ENCODE results near the gene NMRK1. TPM values are rescaled to one million over a fixed set of nuclear protein-coding genes. Genes with fewer than 3 reads are reported as not detected.

The NMRK1 gene
- total and polyA plus RNA-seq, 2 of the 13 experiments (the other 11 are each of a cell fraction or from before 2014, with no cell fraction given), result 9.1 to 12.9 TPM

DNA sequence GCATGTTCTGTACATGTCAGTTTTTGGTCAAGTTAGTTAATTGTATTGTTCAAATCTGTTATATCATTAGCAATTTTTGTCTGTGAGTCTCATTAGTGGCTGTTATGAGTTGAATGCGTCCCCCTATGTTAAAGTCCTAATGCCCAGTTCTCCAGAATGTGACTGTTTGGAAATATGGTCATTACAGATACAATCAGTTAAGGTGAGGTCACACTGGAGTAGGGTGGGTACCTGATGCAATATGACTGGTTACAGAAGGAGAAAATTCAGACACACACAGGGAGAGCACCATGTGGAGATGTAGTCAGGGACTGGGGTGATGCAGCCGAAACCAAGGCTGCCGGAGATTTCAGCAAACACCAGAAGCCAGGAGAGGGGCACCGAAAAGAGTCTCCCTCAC lies 15.1 kb downstream of the NMRK1 start:
- no peak for FAIRE-seq
- TF ChIP-seq ZNF546 (CRISPR knock-in tag; conservative IDR thresholded peaks at IDR 0.05), result no peak
- TF ChIP-seq FOXK2 (IDR thresholded peaks at IDR 0.05), result no peak
- no peak for TF ChIP-seq FOSL1 (CRISPR knock-in tag; IDR thresholded peaks at IDR 0.05; ENCODE audit: borderline replicate concordance)
- TF ChIP-seq FOXJ3 (CRISPR knock-in tag; IDR thresholded peaks at IDR 0.05; ENCODE audit: borderline replicate concordance), result no peak
- TF ChIP-seq MLX (CRISPR knock-in tag; IDR thresholded peaks at IDR 0.05), result no peak
- no peak for TF ChIP-seq NCOA2 (CRISPR knock-in tag; IDR thresholded peaks at IDR 0.05)
- TF ChIP-seq, protein P1, sequence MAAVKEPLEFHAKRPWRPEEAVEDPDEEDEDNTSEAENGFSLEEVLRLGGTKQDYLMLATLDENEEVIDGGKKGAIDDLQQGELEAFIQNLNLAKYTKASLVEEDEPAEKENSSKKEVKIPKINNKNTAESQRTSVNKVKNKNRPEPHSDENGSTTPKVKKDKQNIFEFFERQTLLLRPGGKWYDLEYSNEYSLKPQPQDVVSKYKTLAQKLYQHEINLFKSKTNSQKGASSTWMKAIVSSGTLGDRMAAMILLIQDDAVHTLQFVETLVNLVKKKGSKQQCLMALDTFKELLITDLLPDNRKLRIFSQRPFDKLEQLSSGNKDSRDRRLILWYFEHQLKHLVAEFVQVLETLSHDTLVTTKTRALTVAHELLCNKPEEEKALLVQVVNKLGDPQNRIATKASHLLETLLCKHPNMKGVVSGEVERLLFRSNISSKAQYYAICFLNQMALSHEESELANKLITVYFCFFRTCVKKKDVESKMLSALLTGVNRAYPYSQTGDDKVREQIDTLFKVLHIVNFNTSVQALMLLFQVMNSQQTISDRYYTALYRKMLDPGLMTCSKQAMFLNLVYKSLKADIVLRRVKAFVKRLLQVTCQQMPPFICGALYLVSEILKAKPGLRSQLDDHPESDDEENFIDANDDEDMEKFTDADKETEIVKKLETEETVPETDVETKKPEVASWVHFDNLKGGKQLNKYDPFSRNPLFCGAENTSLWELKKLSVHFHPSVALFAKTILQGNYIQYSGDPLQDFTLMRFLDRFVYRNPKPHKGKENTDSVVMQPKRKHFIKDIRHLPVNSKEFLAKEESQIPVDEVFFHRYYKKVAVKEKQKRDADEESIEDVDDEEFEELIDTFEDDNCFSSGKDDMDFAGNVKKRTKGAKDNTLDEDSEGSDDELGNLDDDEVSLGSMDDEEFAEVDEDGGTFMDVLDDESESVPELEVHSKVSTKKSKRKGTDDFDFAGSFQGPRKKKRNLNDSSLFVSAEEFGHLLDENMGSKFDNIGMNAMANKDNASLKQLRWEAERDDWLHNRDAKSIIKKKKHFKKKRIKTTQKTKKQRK (IDR thresholded peaks at IDR 0.05; ENCODE audit: low read length), result no peak
- TF ChIP-seq ATF7 (IDR thresholded peaks at IDR 0.05), result no peak
- TF ChIP-seq ATF7 (CRISPR knock-in tag; IDR thresholded peaks at IDR 0.05), result no peak
- no peak overlapping the region for H3K4me2 ChIP-seq (ENCODE audit: low read depth, low read length)
- H4K20me1 ChIP-seq (ENCODE audit: insufficient read depth, low read length), result no peaks in the 10 kb centered on the region
- no peaks in the 10 kb centered on the region for H3K4me1 ChIP-seq (ENCODE audit: insufficient read depth, low read length)
- H3K27ac ChIP-seq (ENCODE audit: extremely low read length, insufficient read depth, low read length), result no peak overlapping the region
- in situ Hi-C loops (cut with HindIII; ENCODE audit: extremely low pct_ligation_motif_present, low pct_unique_long_range_greater_than_20kb) (no loop called here), intact Hi-C loops (cut with micrococcal nuclease; ENCODE audit: unreplicated experiment) (loop anchor here (10.0 kb wide), 1 partner anchor 498 kb away; no protein-coding TSS in a partner anchor)
- 95% methylated on average over 4 of the region's 4 CpGs for WGBS (ENCODE audit: low lambda C conversion rate)
- no peaks in the 10 kb centered on the region for H3K27me3 ChIP-seq (ENCODE audit: control insufficient read depth in 1 of 2, insufficient read depth in 2 of 2, low read length in 2 of 2)
- H3K9ac ChIP-seq (ENCODE audit: insufficient read depth, low read depth, low read length), result no peak overlapping the region
- ChIA-PET POLR2A (no interaction called here), CTCF (ENCODE audit: low intra/inter-chr PET ratio, low total read pairs) (no interaction called here)
- no TSS peak for BruUV-seq (replicated peaks)
- no peak overlapping the region for H3K4me3 ChIP-seq (replicated peaks in 1 of 3; ENCODE audit: insufficient read depth in 1 of 3, low read depth in 2 of 3, low read length in 3 of 3)
- H3K79me2 ChIP-seq (ENCODE audit: insufficient read depth, low read length), result no peaks in the 10 kb centered on the region
- DNase-seq (ENCODE audit: low spot score), result no peak
- H2AFZ ChIP-seq (ENCODE audit: low read length), result no peak overlapping the region
- H3K9me3 ChIP-seq (ENCODE audit: low read length), result no peaks in the 10 kb centered on the region
- no peaks in the 10 kb centered on the region for H3K36me3 ChIP-seq (replicated peaks in 1 of 2; ENCODE audit: control insufficient read depth in 1 of 2, insufficient read depth in 2 of 2, low read length in 2 of 2)
- ATAC-seq, result no peak

Data from HepG2 (cell line).